Measurements from ENCODE around the gene ETS2.
A peak's percentile ranks its signal among the peaks of the same experiment; 100 is the strongest.

The ETS2 gene

DNA sequence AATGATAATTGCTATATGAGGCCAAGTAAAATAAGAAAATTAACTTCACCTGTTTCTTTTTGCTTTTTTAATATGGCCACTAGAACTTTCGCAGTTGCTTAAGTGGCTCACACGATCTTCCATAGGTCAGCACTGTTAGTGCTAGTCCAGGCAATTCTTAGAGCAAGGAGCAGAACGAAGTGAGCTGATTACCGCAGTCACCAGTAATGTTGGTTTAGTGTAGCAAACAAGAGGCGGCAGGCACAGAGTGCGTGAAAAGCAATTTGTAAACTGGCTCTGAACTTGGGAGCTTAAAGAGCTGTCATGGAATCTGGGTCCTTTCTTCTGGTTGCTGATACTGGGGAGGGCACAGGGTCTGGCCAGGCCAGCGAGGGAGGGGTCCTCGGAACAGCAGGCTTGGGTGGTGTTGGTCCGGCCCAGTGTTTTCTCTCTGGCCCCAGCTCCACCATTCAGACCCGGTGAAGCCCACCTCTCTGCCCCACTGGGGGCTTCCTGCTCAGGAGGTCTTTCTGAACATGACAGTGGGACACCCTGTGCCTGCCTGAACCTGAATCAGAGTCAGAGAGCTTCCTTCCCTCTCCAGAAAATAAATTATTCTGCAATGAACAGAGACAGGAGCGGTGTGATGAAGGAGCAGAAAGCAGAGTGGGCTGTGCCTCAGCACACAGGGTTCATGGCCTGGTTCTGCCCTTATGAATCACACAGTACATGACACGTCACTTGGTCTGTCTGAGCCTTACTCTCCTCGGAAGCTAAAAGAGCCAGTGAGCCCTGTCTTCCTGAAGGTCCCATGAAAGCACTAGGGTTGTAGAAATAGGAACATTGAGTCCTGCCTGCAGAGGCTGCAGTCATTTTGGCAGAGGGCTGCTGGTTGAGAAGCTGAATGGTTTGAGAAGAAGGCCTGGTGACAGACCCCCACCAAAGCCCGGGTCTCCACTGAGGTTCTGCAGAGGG is 11.9 kb downstream of the ETS2 start:
- Mint-ChIP-seq H3K4me3 (no peak overlapping the region), H3K36me3 (ENCODE audit: low read depth) (peaks cover 93% of the 10 kb centered on the region), H3K27me3 (ENCODE audit: low read depth, poor library complexity) (peaks cover 3% of the 10 kb centered on the region), H3K27ac (peak overlapping the region; percentile 32), H3K4me1 (peaks cover 4% of the 10 kb centered on the region), H3K9me3 (no peaks in the 10 kb centered on the region)
- TF ChIP-seq, protein P1, sequence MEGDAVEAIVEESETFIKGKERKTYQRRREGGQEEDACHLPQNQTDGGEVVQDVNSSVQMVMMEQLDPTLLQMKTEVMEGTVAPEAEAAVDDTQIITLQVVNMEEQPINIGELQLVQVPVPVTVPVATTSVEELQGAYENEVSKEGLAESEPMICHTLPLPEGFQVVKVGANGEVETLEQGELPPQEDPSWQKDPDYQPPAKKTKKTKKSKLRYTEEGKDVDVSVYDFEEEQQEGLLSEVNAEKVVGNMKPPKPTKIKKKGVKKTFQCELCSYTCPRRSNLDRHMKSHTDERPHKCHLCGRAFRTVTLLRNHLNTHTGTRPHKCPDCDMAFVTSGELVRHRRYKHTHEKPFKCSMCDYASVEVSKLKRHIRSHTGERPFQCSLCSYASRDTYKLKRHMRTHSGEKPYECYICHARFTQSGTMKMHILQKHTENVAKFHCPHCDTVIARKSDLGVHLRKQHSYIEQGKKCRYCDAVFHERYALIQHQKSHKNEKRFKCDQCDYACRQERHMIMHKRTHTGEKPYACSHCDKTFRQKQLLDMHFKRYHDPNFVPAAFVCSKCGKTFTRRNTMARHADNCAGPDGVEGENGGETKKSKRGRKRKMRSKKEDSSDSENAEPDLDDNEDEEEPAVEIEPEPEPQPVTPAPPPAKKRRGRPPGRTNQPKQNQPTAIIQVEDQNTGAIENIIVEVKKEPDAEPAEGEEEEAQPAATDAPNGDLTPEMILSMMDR (IDR thresholded peaks at IDR 0.05) = no peak
- no peak for DNase-seq

DNA sequence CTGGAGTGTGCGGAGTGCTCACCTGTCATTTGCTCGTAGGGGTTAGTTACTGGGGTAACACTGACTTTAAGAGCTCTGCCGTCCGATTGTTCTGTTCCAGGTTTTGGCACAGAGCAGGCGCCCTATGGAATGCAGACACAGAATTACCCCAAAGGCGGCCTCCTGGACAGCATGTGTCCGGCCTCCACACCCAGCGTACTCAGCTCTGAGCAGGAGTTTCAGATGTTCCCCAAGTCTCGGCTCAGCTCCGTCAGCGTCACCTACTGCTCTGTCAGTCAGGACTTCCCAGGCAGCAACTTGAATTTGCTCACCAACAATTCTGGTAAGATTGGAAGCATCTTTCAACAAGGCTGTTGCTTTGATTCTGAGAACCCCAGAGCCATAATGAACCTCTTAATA is 12.6 kb downstream of the ETS2 start:
- H3K36me3 Mint-ChIP-seq (ENCODE audit: low read depth) = peaks cover 93% of the 10 kb centered on the region
- peaks cover 4% of the 10 kb centered on the region for H3K4me1 Mint-ChIP-seq
- TF ChIP-seq, protein P1 (IDR thresholded peaks at IDR 0.05) = no peak
- DNase-seq = no peak
- peaks cover 3% of the 10 kb centered on the region for H3K27me3 Mint-ChIP-seq (ENCODE audit: low read depth, poor library complexity)
- no peaks in the 10 kb centered on the region for H3K9me3 Mint-ChIP-seq
- H3K4me3 Mint-ChIP-seq = no peak overlapping the region
- H3K27ac Mint-ChIP-seq = no peak overlapping the region

DNA sequence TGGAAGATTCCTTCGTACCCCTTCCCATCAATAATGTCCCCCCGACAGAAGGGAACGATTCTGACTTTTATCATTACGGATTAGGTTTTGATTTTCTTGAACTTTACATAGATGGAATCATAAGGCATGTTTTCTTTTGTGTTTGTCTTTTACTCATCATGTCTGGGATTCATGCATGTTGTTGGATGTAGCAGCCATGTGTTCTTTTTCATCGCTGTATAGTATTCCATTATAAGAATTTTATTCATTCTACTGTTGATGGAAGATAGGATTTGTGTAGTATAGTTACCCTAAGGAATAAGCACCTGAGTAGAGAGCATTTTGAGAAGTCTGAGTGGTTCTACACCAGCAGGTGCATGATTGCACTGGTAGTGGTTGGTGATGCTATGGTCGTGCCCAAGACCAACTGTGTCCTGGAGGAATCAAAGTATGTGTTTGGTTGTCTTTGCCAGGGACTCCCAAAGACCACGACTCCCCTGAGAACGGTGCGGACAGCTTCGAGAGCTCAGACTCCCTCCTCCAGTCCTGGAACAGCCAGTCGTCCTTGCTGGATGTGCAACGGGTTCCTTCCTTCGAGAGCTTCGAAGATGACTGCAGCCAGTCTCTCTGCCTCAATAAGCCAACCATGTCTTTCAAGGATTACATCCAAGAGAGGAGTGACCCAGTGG is 13.5 kb downstream of the ETS2 start:
- TF ChIP-seq, protein P1 (IDR thresholded peaks at IDR 0.05) = no peak
- Mint-ChIP-seq H3K4me1 (peaks cover 1% of the 10 kb centered on the region), H3K9me3 (no peaks in the 10 kb centered on the region), H3K4me3 (no peak overlapping the region), H3K36me3 (ENCODE audit: low read depth) (peaks cover 95% of the 10 kb centered on the region), H3K27me3 (ENCODE audit: low read depth, poor library complexity) (peaks cover 3% of the 10 kb centered on the region), H3K27ac (no peak overlapping the region)
- DNase-seq = no peak

DNA sequence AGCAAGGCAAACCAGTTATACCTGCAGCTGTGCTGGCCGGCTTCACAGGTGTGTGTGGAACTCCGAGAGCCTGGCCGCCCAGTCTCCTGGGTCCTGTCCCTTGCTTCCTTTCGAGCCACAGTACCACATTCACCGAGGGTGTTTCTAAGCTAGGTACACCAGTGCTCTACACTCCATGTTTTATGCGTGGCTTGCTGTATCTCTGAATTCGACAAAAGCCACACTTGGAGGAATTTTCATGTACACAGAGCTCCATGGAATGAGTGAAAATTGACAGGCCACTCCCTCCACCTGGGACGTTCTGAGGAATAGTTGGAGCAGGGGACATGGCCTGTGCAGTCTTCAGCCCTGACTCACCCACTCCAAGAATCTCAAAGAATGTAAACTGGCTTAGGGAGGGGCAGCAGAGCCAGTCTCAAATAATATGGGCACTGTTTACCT is 14.0 kb downstream of the ETS2 start:
- H3K4me3 Mint-ChIP-seq = no peak overlapping the region
- no peaks in the 10 kb centered on the region for H3K9me3 Mint-ChIP-seq
- H3K4me1 Mint-ChIP-seq = no peaks in the 10 kb centered on the region
- peaks cover 95% of the 10 kb centered on the region for H3K36me3 Mint-ChIP-seq (ENCODE audit: low read depth)
- no peak for DNase-seq
- peaks cover 3% of the 10 kb centered on the region for H3K27me3 Mint-ChIP-seq (ENCODE audit: low read depth, poor library complexity)
- TF ChIP-seq, protein P1 (IDR thresholded peaks at IDR 0.05) = no peak
- no peak overlapping the region for H3K27ac Mint-ChIP-seq

DNA sequence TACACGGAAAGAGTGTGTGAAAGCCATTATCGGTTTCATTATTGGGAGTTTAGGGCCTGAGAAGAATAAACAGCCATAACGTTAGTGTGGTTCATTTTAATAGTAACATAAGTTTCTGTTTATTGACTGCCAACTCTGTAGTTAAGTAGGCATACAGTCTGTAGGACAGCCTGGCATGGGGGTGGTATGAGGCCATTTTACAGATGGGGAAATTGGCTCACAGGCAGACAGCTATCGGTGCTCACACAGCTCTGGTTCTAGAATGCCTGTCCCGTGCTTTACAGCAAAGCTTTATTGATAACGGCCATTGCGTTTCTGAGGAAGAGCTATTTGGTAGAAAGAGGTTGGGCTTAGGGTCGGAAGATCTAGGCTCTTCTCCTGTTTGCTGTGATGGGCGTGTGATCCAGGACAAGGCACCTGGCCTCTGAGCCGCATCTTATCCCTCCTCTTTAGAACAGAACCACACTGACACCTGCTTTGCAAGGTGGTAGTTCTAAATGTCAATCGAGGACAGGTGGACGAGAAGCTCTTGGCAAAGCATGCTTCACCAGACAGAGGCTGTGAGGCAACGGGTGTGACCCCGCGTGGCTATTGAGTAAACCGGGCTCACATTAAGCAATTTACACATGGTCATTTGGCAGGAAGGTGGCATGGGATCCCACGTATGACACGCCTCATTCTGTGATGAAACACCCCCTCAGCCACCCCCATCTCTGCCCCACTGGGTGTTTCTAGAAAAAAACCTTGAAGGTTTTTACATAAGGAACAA is 14.9 kb downstream of the ETS2 start:
- Mint-ChIP-seq H3K27ac (no peak overlapping the region), H3K27me3 (ENCODE audit: low read depth, poor library complexity) (peaks cover 3% of the 10 kb centered on the region), H3K9me3 (peaks cover 6% of the 10 kb centered on the region), H3K36me3 (ENCODE audit: low read depth) (peaks cover 92% of the 10 kb centered on the region), H3K4me3 (no peak overlapping the region), H3K4me1 (no peaks in the 10 kb centered on the region)
- TF ChIP-seq, protein P1 (IDR thresholded peaks at IDR 0.05) = no peak
- no peak for DNase-seq

Measured in nephron progenitor cell (in vitro differentiated cells).